Muscle of leg (tissue), 11 donors: Measurements from ENCODE around the gene MMP19. TPM values are rescaled to one million over a fixed set of nuclear protein-coding genes. Genes with fewer than 3 reads are reported as not detected.

ENCODE experiments used
- DNase-seq: peaks from one replicate; pipeline ENCODE4 v3.0.0; 2013
- H3K27ac ChIP-seq: one replicate; pipeline ENCODE4 v1.5.1; 2013; ENCODE audit warnings: mild to moderate bottlenecking, low read length, control low read depth
- H3K27me3 ChIP-seq: one replicate; pipeline ENCODE4 v1.6.1; 2013; ENCODE audit warnings: low read length; ENCODE audit not compliant: control insufficient read depth, insufficient read depth
- H3K36me3 ChIP-seq: one replicate; pipeline ENCODE4 v1.6.1; 2013; ENCODE audit warnings: low read length; ENCODE audit not compliant: control insufficient read depth, insufficient read depth
- H3K4me1 ChIP-seq: one replicate; pipeline ENCODE4 v1.6.1; 2013; ENCODE audit warnings: low read length; ENCODE audit not compliant: control insufficient read depth, insufficient read depth
- H3K4me3 ChIP-seq: one replicate; pipeline ENCODE4 v1.5.1; 2013; ENCODE audit warnings: low read length, control low read depth
- H3K9me3 ChIP-seq: replicated peaks from 2 replicates; pipeline ENCODE4 v1.6.1; 2013; ENCODE audit warnings: low read depth, low read length; ENCODE audit not compliant: control insufficient read depth
- WGBS: methylation state at CpG from one replicate; pipeline ENCODE4 v1.1.5; 2013; ENCODE audit warnings: missing lambda C conversion rate; ENCODE audit not compliant: insufficient coverage; 5-methylcytosine and 5-hydroxymethylcytosine counted together
- polyA plus RNA-seq, 8 donors: library from polyadenylated mRNA; unstranded; fragments of 120-200 nt; gene quantifications; one replicate each; pipeline versions ENCODE4 v1.2.1 to v1.2.3, GENCODE V29; 2013; ENCODE audit warnings: inconsistent platforms in 1 of 8, low replicate concordance in 1 of 8; ENCODE audit not compliant: insufficient read length in 8 of 8, insufficient read depth in 1 of 8
- total RNA-seq: library from RNA; stranded (reverse); fragments of 120-200 nt; gene quantifications from one replicate; pipeline ENCODE4 v1.2.4, GENCODE V29; 2013

MMP19 gene
- total and polyA plus RNA-seq, 9 donors: 1.0 to 2.9 (median 1.9) TPM

- no peaks in the 10 kb centered on the region for H3K27me3 ChIP-seq
- H3K36me3 ChIP-seq: peaks cover 19% of the 10 kb centered on the region
- 0% methylated on average over 17 of the region's 23 CpGs for WGBS
- peaks cover 38% of the 10 kb centered on the region for H3K4me1 ChIP-seq
- H3K9me3 ChIP-seq: no peaks in the 10 kb centered on the region
- DNase-seq: peak; percentile 94
- peak overlapping the region; percentile 99 for H3K27ac ChIP-seq
- peak overlapping the region; percentile 96 for H3K4me3 ChIP-seq
Observed at GRCh38 chr12:55830601-55831446, 11.9 kb downstream of the MMP19 start.

GRCh38 chr12:55829967-55830600, 12.7 kb downstream of the MMP19 start:
- H3K36me3 ChIP-seq: peaks cover 17% of the 10 kb centered on the region
- H3K9me3 ChIP-seq: no peaks in the 10 kb centered on the region
- peaks cover 38% of the 10 kb centered on the region for H3K4me1 ChIP-seq
- 0% methylated on average over 32 of the region's 37 CpGs for WGBS
- DNase-seq: no peak
- H3K27me3 ChIP-seq: no peaks in the 10 kb centered on the region
- H3K4me3 ChIP-seq: peak overlapping the region; percentile 96
- H3K27ac ChIP-seq: peak overlapping the region; percentile 99

GRCh38 chr12:55828357-55828756, 14.4 kb downstream of the MMP19 start:
- H3K4me1 ChIP-seq: peaks cover 38% of the 10 kb centered on the region
- DNase-seq: no peak
- no peaks in the 10 kb centered on the region for H3K27me3 ChIP-seq
- peaks cover 14% of the 10 kb centered on the region for H3K36me3 ChIP-seq
- WGBS: 78% methylated on average over 4 of the region's 5 CpGs
- H3K9me3 ChIP-seq: no peaks in the 10 kb centered on the region
- peak overlapping the region; percentile 86 for H3K27ac ChIP-seq
- H3K4me3 ChIP-seq: no peak overlapping the region

- Histone ChIP-seq H3K4me1 (peaks cover 36% of the 10 kb centered on the region), H3K27ac (no peak overlapping the region), H3K27me3 (no peaks in the 10 kb centered on the region), H3K4me3 (no peak overlapping the region), H3K36me3 (peaks cover 17% of the 10 kb centered on the region), H3K9me3 (no peaks in the 10 kb centered on the region)
- WGBS: 89% methylated on average over 10 of the region's 15 CpGs
- DNase-seq: no peak
Observed at GRCh38 chr12:55827806-55828205, 14.9 kb downstream of the MMP19 start.

GRCh38 chr12:55824726-55825125, 18.0 kb downstream of the MMP19 start:
- peaks cover 44% of the 10 kb centered on the region for H3K36me3 ChIP-seq
- H3K9me3 ChIP-seq: no peaks in the 10 kb centered on the region
- H3K4me1 ChIP-seq: peaks cover 21% of the 10 kb centered on the region
- H3K27ac ChIP-seq: no peak overlapping the region
- no peak for DNase-seq
- H3K4me3 ChIP-seq: no peak overlapping the region
- H3K27me3 ChIP-seq: no peaks in the 10 kb centered on the region
- no CpG with 5 or more reads among the region's 5 CpGs for WGBS

GRCh38 chr12:55823419-55823818, 19.3 kb downstream of the MMP19 start:
- H3K9me3 ChIP-seq: no peaks in the 10 kb centered on the region
- WGBS: no CpG with 5 or more reads among the region's 4 CpGs
- no peaks in the 10 kb centered on the region for H3K27me3 ChIP-seq
- H3K4me3 ChIP-seq: no peak overlapping the region
- H3K27ac ChIP-seq: no peak overlapping the region
- peaks cover 19% of the 10 kb centered on the region for H3K4me1 ChIP-seq
- no peak for DNase-seq
- H3K36me3 ChIP-seq: peaks cover 51% of the 10 kb centered on the region

- Histone ChIP-seq H3K36me3 (peaks cover 46% of the 10 kb centered on the region), H3K4me3 (no peak overlapping the region), H3K4me1 (peaks cover 14% of the 10 kb centered on the region), H3K27ac (no peak overlapping the region), H3K27me3 (no peaks in the 10 kb centered on the region), H3K9me3 (no peaks in the 10 kb centered on the region)
- WGBS: no CpG with 5 or more reads among the region's 6 CpGs
- DNase-seq: no peak
Observed at GRCh38 chr12:55822228-55822627, 20.5 kb downstream of the MMP19 start.

GRCh38 chr12:55820679-55821078, 22.1 kb downstream of the MMP19 start:
- no CpG with 5 or more reads among the region's 1 CpG for WGBS
- no peak overlapping the region for H3K27ac ChIP-seq
- no peaks in the 10 kb centered on the region for H3K9me3 ChIP-seq
- H3K4me3 ChIP-seq: no peak overlapping the region
- DNase-seq: no peak
- H3K27me3 ChIP-seq: no peaks in the 10 kb centered on the region
- H3K36me3 ChIP-seq: peaks cover 43% of the 10 kb centered on the region
- peaks cover 11% of the 10 kb centered on the region for H3K4me1 ChIP-seq

GRCh38 chr12:55818886-55819285, 23.9 kb downstream of the MMP19 start:
- Histone ChIP-seq H3K4me3 (no peak overlapping the region), H3K36me3 (peaks cover 43% of the 10 kb centered on the region)

GRCh38 chr12:55818140-55818728, 24.5 kb downstream of the MMP19 start:
- no peak for DNase-seq
- H3K9me3 ChIP-seq: no peaks in the 10 kb centered on the region
- 0% methylated on average over 9 of the region's 17 CpGs for WGBS
- no peaks in the 10 kb centered on the region for H3K27me3 ChIP-seq
- peaks cover 44% of the 10 kb centered on the region for H3K36me3 ChIP-seq
- peak overlapping the region; percentile 76 for H3K4me3 ChIP-seq
- H3K4me1 ChIP-seq: peaks cover 11% of the 10 kb centered on the region
- peak overlapping the region; percentile 47 for H3K27ac ChIP-seq

More at GRCh38 chr12:55818886-55819285, 23.9 kb downstream of the MMP19 start:
- WGBS: 74% methylated on average over 4 of the region's 6 CpGs
- no peak overlapping the region for H3K27ac ChIP-seq
- H3K4me1 ChIP-seq: peaks cover 11% of the 10 kb centered on the region
- H3K27me3 ChIP-seq: no peaks in the 10 kb centered on the region
- H3K9me3 ChIP-seq: no peaks in the 10 kb centered on the region
- no peak for DNase-seq
